SK-N-SH (cell line): ENCODE results near the gene HHAT.

ENCODE experiments used
- ELF1 ChIP-seq: IDR thresholded peaks from 2 replicates; pipeline ENCODE4 v1.4.0; 2012
- EP300 ChIP-seq, 2 experiments: IDR thresholded peaks; 2 replicates each; pipeline versions ENCODE4 v1.4.0 to v1.6.1; 2012; ENCODE audit warnings: borderline replicate concordance in 1 of 2, low read depth in 1 of 2, low read length in 1 of 2
- MEF2A ChIP-seq: IDR thresholded peaks from 2 replicates; pipeline ENCODE4 v1.4.0; 2012; ENCODE audit warnings: low read depth, borderline replicate concordance
- NFIC ChIP-seq: IDR thresholded peaks from 2 replicates; pipeline ENCODE4 v1.4.0; 2012; ENCODE audit warnings: borderline replicate concordance
- PBX3 ChIP-seq: IDR thresholded peaks from 2 replicates; pipeline ENCODE4; 2012
- POLR2AphosphoS5 ChIP-seq: IDR thresholded peaks from 2 replicates; pipeline ENCODE4 v1.6.1; 2012; ENCODE audit warnings: low read depth, low read length
- RAD21 ChIP-seq: IDR thresholded peaks from 2 replicates; pipeline ENCODE4 v1.6.1; 2012; ENCODE audit warnings: mild to moderate bottlenecking, low read length
- RCOR1 ChIP-seq: fragments of 150-350 bp; IDR thresholded peaks from 2 replicates; pipeline ENCODE4 v1.6.1; 2017; ENCODE audit warnings: antibody characterized with exemption, low read length
- SIN3A ChIP-seq: IDR thresholded peaks from 2 replicates; pipeline ENCODE4 v1.6.1; 2012; ENCODE audit warnings: low read depth, mild to moderate bottlenecking, low read length, moderate library complexity, borderline replicate concordance
- TAF1 ChIP-seq: IDR thresholded peaks from 2 replicates; pipeline ENCODE4 v1.6.1; 2012; ENCODE audit warnings: low read depth, mild to moderate bottlenecking, low read length, moderate library complexity, borderline replicate concordance
- USF1 ChIP-seq: IDR thresholded peaks from 2 replicates; pipeline ENCODE4 v1.4.0; 2012; ENCODE audit warnings: low read depth, borderline replicate concordance
- TF ChIP-seq, protein P1 (sequence below): IDR thresholded peaks from 2 replicates; pipeline ENCODE4 v1.4.0; 2012; ENCODE audit warnings: low read depth
- TF ChIP-seq, protein P2 (sequence below): fragments of 200-600 bp; sonication (generic); IDR thresholded peaks from 2 replicates; pipeline ENCODE4 v1.6.1; 2017; ENCODE audit warnings: antibody characterized with exemption, mild to moderate bottlenecking, moderate library complexity
- TF ChIP-seq, protein P3 (sequence below): fragments of 150-350 bp; IDR thresholded peaks from 2 replicates; pipeline ENCODE4 v1.6.1; 2017; ENCODE audit warnings: antibody characterized with exemption, low read length, low read depth, borderline replicate concordance

DNA sequence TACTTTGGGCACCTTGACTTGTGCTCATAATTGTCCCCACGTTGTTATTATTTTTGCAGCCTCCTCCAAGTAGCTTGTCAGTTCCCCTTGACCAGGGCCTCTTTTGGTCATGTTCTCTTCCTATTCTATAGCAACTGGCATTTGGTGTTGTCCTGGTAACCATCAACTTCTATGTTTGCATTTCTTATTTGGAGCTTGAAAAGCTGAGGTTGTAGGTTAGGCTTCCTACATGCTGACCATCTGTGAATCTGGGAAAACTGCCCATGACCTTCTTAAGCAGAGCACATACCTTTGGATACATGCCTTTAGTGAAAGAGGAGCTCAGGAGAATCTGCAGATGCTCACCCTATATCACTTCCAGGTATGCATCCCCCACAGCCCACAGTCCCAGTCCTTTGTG lies 160.8 kb downstream of the HHAT start:
- no peak for TF ChIP-seq NFIC
- TF ChIP-seq, protein P1, sequence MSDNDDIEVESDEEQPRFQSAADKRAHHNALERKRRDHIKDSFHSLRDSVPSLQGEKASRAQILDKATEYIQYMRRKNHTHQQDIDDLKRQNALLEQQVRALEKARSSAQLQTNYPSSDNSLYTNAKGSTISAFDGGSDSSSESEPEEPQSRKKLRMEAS: no peak
- TF ChIP-seq, protein P2, sequence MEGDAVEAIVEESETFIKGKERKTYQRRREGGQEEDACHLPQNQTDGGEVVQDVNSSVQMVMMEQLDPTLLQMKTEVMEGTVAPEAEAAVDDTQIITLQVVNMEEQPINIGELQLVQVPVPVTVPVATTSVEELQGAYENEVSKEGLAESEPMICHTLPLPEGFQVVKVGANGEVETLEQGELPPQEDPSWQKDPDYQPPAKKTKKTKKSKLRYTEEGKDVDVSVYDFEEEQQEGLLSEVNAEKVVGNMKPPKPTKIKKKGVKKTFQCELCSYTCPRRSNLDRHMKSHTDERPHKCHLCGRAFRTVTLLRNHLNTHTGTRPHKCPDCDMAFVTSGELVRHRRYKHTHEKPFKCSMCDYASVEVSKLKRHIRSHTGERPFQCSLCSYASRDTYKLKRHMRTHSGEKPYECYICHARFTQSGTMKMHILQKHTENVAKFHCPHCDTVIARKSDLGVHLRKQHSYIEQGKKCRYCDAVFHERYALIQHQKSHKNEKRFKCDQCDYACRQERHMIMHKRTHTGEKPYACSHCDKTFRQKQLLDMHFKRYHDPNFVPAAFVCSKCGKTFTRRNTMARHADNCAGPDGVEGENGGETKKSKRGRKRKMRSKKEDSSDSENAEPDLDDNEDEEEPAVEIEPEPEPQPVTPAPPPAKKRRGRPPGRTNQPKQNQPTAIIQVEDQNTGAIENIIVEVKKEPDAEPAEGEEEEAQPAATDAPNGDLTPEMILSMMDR: no peak
- TF ChIP-seq RCOR1: no peak
- TF ChIP-seq EP300 (IDR thresholded peaks at IDR 0.05; ENCODE audit: borderline replicate concordance in 1 of 2, low read depth in 1 of 2, low read length in 1 of 2): no peak
- no peak for TF ChIP-seq TAF1
- TF ChIP-seq USF1: no peak
- TF ChIP-seq SIN3A: no peak
- no peak for TF ChIP-seq POLR2AphosphoS5
- no peak for TF ChIP-seq ELF1
- TF ChIP-seq, protein P3, sequence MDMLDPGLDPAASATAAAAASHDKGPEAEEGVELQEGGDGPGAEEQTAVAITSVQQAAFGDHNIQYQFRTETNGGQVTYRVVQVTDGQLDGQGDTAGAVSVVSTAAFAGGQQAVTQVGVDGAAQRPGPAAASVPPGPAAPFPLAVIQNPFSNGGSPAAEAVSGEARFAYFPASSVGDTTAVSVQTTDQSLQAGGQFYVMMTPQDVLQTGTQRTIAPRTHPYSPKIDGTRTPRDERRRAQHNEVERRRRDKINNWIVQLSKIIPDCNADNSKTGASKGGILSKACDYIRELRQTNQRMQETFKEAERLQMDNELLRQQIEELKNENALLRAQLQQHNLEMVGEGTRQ: no peak
- no peak for TF ChIP-seq PBX3
- no peak for TF ChIP-seq MEF2A
- no peak for TF ChIP-seq RAD21
